Measurements from ENCODE around the gene ADCY5. TPM values are rescaled to one million over a fixed set of nuclear protein-coding genes. Genes with fewer than 3 reads are reported as not detected.

ADCY5 gene
- total RNA-seq, 2 donors from 2014 or later, result not detected

DNA sequence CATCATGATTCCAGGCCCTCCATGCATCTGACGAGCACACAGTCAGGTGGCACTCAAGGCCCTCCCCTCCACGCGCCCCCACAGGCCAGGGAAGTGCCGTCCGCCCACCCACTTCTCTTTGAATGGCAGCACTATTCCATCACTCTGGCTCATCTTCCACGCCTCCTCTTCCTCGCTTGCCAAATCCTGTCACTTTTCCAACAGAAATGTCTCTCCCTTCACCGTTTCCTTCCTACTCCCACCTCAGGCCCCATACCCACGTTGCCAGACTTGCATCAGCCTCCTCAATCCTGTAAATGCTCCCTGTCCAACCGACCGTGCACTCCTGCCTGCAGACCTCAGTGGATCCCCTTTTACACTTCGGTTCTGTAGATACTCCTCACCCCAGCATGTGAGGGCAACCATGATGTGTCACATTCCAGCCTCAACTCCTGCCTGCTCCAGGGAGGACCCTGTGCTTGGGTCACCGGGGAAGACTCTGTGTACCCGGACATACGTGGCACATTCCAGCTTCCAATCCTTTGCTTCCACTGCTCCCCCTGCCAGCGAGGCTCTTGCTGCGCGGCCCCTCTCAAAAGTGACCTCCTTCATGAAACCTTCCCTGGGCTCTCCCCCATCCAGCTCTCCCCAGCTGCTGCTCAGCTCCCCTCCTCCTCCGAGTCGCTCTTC lies 29.6 kb downstream of the ADCY5 start:
- Mint-ChIP-seq H3K27me3 (no peaks in the 10 kb centered on the region), H3K27ac (no peak overlapping the region), H3K4me1 (ENCODE audit: low read depth in 2 of 2) (no peaks in the 10 kb centered on the region), H3K9me3 (no peaks in the 10 kb centered on the region), H3K36me3 (no peaks in the 10 kb centered on the region), H3K4me3 (no peak overlapping the region)
- DNase-seq (ENCODE audit: low spot score), result no peak
- ATAC-seq, result no peak

- ATAC-seq (no peak), DNase-seq (ENCODE audit: low spot score) (no peak)
- no peaks in the 10 kb centered on the region for H3K4me1 Mint-ChIP-seq (ENCODE audit: low read depth in 2 of 2)
- H3K27ac Mint-ChIP-seq, result no peak overlapping the region
- no peaks in the 10 kb centered on the region for H3K9me3 Mint-ChIP-seq
- no peak overlapping the region for H3K4me3 Mint-ChIP-seq
- H3K27me3 Mint-ChIP-seq, result no peaks in the 10 kb centered on the region
- H3K36me3 Mint-ChIP-seq, result no peaks in the 10 kb centered on the region
Measured at GRCh38 chr3:123416647-123417046, 32.2 kb downstream of the ADCY5 start.

DNA sequence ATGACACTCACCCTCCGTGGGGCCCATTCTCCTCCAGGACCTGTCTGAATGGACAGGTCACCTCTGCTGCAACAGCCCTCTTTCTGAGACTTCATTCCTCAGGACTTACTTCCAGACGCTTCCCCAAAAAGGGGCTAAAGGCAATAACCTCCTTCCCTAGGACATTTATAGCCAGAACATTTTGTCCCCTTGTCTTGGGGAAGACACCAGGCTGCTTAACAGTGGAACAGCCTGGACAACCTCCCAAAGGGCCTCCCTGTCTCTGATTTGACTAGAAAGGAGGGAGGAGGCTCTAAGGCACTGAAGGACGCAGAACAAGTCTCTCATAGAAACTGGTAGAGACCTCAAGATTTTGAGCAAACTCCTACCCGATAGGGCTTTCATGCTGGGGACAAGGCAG lies 32.7 kb downstream of the ADCY5 start:
- Mint-ChIP-seq H3K4me1 (ENCODE audit: low read depth in 2 of 2) (no peaks in the 10 kb centered on the region), H3K4me3 (no peak overlapping the region), H3K36me3 (no peaks in the 10 kb centered on the region), H3K9me3 (no peaks in the 10 kb centered on the region), H3K27ac (no peak overlapping the region), H3K27me3 (no peaks in the 10 kb centered on the region)
- DNase-seq (ENCODE audit: low spot score), result no peak
- ATAC-seq, result no peak

DNA sequence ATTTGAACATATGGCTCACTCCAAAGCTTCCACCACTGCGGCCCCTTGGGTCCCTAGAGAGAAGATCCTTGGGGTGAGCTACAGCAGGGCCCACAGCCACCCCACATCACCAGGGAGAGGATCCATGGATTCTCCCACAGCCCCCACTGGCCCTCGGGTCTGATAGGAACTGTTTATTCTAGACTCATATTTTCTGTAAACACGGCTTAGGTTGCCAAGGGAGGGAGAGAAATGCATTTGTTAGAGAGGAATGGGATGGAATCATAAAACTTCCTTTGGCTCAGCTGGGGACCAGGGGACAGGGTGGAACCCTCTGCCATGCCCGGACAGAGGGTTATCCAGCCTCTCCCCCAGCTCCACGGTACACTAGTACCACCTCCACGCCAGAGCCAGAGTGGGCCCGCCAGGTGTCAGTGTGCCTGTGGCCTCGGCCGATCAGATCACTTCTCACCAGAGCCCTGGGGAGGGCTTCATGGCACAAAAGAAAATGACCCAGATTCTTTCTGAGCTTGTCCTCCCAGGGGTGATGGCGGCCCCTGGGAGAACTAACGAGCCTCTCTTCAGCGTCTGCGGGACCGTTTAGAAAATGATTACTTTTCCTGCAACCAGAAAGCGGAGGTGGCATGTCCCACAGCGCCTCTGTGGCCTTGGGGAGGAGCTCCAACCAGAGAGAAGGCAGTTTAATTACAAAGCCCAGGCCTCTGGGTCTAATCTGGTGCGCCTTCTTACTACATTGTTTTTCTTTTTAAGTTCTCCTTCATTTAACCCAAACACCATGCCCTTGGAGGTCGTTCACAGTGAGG lies 33.7 kb downstream of the ADCY5 start:
- ATAC-seq (no peak), DNase-seq (ENCODE audit: low spot score) (no peak)
- no peak overlapping the region for H3K27ac Mint-ChIP-seq
- H3K4me1 Mint-ChIP-seq (ENCODE audit: low read depth in 2 of 2), result no peaks in the 10 kb centered on the region
- no peak overlapping the region for H3K4me3 Mint-ChIP-seq
- no peaks in the 10 kb centered on the region for H3K36me3 Mint-ChIP-seq
- no peaks in the 10 kb centered on the region for H3K27me3 Mint-ChIP-seq
- H3K9me3 Mint-ChIP-seq, result no peaks in the 10 kb centered on the region

DNA sequence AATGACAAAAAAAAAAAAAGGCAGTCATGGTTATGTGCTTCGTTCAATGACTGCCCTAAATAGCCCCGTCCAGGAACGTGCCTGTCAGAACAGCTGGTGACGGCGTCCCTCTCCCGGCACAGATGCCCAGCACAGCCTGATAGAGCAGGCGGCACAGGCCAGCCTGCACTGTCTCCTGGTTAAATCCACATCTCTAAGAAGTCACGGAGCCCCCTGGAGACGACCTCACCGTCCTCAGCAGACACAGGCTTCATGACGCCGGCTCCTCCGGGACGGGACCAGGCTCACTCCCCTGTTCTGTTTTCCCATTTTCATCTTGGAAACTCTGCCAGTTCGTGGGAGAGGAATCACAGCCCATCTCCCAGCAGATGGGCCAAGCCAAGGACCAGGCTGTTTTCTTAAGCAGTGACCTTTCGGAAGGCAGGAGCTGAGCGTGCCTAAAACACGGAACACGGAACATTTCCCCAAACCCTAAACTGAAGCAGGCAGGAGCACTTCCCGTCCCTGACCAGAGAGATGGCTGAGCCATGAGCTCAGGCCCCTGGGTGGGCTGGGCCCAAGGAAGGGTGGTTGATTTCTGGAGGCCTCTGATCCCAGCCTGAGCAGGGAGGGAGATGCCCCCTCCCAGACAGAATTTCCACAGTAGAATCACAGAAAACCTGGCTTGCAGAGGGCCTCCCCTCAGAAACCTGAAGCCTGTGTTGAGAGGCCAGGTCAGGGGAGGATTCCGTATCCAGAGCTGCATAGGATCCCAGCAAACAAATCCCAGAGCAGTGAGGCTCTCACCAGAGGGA lies 35.9 kb downstream of the ADCY5 start:
- Mint-ChIP-seq H3K4me3 (no peak overlapping the region), H3K36me3 (no peaks in the 10 kb centered on the region), H3K4me1 (ENCODE audit: low read depth in 2 of 2) (no peaks in the 10 kb centered on the region), H3K27me3 (no peaks in the 10 kb centered on the region), H3K27ac (no peak overlapping the region), H3K9me3 (no peaks in the 10 kb centered on the region)
- DNase-seq (ENCODE audit: low spot score), result no peak
- no peak for ATAC-seq

DNA sequence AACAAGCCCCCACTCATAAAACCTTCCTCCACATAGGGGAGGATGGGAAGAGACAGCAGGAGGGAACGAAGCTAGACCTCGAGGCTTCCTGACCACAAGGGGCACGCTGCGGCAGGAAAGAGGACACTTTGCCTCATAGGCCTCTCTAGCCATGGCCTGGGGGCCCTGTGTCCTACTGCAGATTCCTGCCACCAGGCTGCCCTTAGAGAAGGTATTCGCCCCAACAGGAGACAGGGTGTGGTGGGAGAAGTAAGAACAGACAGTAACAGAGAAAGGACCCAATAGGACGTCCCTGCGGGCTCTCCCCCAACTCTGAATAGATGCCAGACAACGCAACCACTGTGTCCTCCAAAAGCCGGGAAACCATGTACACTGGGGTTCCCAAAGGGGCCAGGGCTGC lies 36.8 kb downstream of the ADCY5 start:
- no peaks in the 10 kb centered on the region for H3K4me1 Mint-ChIP-seq (ENCODE audit: low read depth in 2 of 2)
- H3K27me3 Mint-ChIP-seq, result peaks cover 0 to 3% of the 10 kb centered on the region in 2 donors
- no peaks in the 10 kb centered on the region for H3K9me3 Mint-ChIP-seq
- H3K27ac Mint-ChIP-seq, result no peak overlapping the region
- ATAC-seq, result no peak
- DNase-seq (ENCODE audit: low spot score), result no peak
- no peak overlapping the region for H3K4me3 Mint-ChIP-seq
- H3K36me3 Mint-ChIP-seq, result no peaks in the 10 kb centered on the region

- H3K36me3 Mint-ChIP-seq, result no peaks in the 10 kb centered on the region
- no peaks in the 10 kb centered on the region for H3K9me3 Mint-ChIP-seq
- no peaks in the 10 kb centered on the region for H3K4me1 Mint-ChIP-seq (ENCODE audit: low read depth in 2 of 2)
- DNase-seq (ENCODE audit: low spot score), result no peak
- peaks cover 0 to 3% of the 10 kb centered on the region in 2 donors for H3K27me3 Mint-ChIP-seq
- no peak overlapping the region for H3K4me3 Mint-ChIP-seq
- no peak overlapping the region for H3K27ac Mint-ChIP-seq
- peak in 1 of 2 donors; percentile 10 for ATAC-seq
Measured at GRCh38 chr3:123411340-123412040, 37.4 kb downstream of the ADCY5 start.

DNA sequence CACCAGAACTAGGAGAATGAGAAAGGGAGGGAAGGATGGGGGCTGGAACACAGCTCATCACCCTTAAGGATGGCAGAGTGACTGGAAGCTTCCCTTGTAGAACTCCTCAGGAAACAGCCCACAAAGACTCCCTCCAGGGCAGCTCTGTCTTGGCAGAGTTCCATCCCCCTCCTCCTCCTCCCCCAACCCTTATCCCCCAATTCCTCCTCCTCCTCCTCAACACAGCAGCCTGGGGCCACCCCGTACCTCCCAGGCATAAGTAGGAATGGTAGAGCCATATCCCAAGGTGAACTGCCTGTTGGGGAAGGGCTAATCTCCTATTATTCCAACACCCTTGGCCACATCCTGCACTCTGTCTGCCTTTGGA lies 38.8 kb downstream of the ADCY5 start:
- Mint-ChIP-seq H3K4me1 (ENCODE audit: low read depth in 2 of 2) (no peaks in the 10 kb centered on the region), H3K27me3 (peaks cover 0 to 3% of the 10 kb centered on the region in 2 donors), H3K27ac (no peak overlapping the region), H3K4me3 (no peak overlapping the region), H3K36me3 (no peaks in the 10 kb centered on the region), H3K9me3 (no peaks in the 10 kb centered on the region)
- ATAC-seq (no peak), DNase-seq (ENCODE audit: low spot score) (no peak)

DNA sequence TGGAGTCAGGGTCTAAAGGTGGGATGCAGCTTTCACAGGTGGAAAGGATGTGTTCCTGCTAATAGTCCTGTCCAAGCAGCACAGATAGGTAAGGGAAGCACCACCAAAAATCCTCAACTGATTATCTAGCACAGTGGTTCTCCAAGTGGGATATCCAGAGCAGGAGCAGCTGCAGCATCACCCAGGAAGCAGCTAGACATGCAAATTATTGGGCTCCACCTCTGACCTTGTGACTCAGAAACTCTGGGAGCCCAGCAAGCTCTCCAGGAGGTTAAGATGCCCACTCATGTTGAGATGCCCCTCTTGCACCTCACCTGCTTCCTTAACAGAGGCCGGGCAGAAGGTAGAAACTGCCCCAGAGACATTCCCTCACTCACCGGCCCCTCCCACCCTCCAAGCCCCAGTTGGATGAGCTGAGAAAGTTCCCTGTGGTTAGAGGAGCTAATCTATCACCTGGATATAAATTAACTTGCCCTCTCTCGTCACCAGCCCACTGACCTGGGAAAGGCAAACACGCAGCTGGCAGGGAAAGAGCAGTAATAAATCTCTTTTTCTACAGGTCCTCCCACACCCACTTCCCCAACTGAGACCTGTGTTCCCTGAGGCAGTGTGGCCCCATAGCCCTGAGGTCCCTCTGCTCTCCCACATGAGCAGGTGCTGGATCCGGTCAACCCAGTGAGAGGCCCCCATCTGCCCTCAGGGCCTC lies 39.3 kb downstream of the ADCY5 start:
- H3K27me3 Mint-ChIP-seq, result peaks cover 0 to 3% of the 10 kb centered on the region in 2 donors
- H3K36me3 Mint-ChIP-seq, result no peaks in the 10 kb centered on the region
- H3K27ac Mint-ChIP-seq, result no peak overlapping the region
- no peaks in the 10 kb centered on the region for H3K9me3 Mint-ChIP-seq
- no peaks in the 10 kb centered on the region for H3K4me1 Mint-ChIP-seq (ENCODE audit: low read depth in 2 of 2)
- ATAC-seq, result no peak
- DNase-seq (ENCODE audit: low spot score), result no peak
- H3K4me3 Mint-ChIP-seq, result no peak overlapping the region

GRCh38 chr3:123406598-123406997 lies 42.3 kb downstream of the ADCY5 start:
- H3K36me3 Mint-ChIP-seq, result no peaks in the 10 kb centered on the region
- H3K4me1 Mint-ChIP-seq (ENCODE audit: low read depth in 2 of 2), result no peaks in the 10 kb centered on the region
- ATAC-seq, result no peak
- H3K9me3 Mint-ChIP-seq, result no peaks in the 10 kb centered on the region
- no peak overlapping the region for H3K4me3 Mint-ChIP-seq
- no peak overlapping the region for H3K27ac Mint-ChIP-seq
- DNase-seq (ENCODE audit: low spot score), result no peak
- peaks cover 0 to 3% of the 10 kb centered on the region in 2 donors for H3K27me3 Mint-ChIP-seq

GRCh38 chr3:123405936-123406510 lies 42.9 kb downstream of the ADCY5 start:
- no peaks in the 10 kb centered on the region for H3K9me3 Mint-ChIP-seq
- ATAC-seq (no peak), DNase-seq (ENCODE audit: low spot score) (no peak)
- no peaks in the 10 kb centered on the region for H3K4me1 Mint-ChIP-seq (ENCODE audit: low read depth in 2 of 2)
- peaks cover 0 to 3% of the 10 kb centered on the region in 2 donors for H3K27me3 Mint-ChIP-seq
- no peak overlapping the region for H3K4me3 Mint-ChIP-seq
- no peak overlapping the region for H3K27ac Mint-ChIP-seq
- H3K36me3 Mint-ChIP-seq, result no peaks in the 10 kb centered on the region

GRCh38 chr3:123405021-123405420 lies 43.9 kb downstream of the ADCY5 start:
- Mint-ChIP-seq H3K27me3 (peaks cover 0 to 3% of the 10 kb centered on the region in 2 donors), H3K9me3 (no peaks in the 10 kb centered on the region), H3K4me1 (ENCODE audit: low read depth in 2 of 2) (no peaks in the 10 kb centered on the region)

DNA sequence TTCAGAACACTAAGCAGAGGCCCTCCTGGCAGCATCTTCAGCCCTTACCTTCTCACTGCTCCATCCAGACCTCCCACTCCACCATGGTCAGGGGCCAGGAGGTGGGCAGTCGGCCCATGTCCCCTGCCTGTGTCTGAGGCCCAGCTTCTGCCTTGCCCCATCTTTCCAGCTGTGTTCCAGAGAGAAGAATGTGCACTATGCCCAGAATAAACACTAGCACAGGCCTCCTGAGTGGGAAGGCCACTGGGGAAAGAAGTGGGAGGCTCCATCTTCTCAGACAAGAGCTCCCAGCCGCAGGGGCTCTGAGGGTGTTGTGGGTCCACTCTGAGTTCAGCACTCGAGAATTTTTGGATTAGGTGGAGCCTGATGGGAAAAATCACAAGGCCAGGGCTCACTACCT lies 44.5 kb downstream of the ADCY5 start:
- peak in 1 of 2 donors; percentile 26 for ATAC-seq
- Mint-ChIP-seq H3K36me3 (no peaks in the 10 kb centered on the region), H3K27me3 (peaks cover 0 to 3% of the 10 kb centered on the region in 2 donors), H3K4me1 (ENCODE audit: low read depth in 2 of 2) (no peaks in the 10 kb centered on the region), H3K27ac (no peak overlapping the region), H3K4me3 (no peak overlapping the region), H3K9me3 (no peaks in the 10 kb centered on the region)
- DNase-seq (ENCODE audit: low spot score), result no peak

More at GRCh38 chr3:123405021-123405420, 43.9 kb downstream of the ADCY5 start:
- Mint-ChIP-seq H3K4me3 (no peak overlapping the region), H3K36me3 (no peaks in the 10 kb centered on the region), H3K27ac (no peak overlapping the region)
- DNase-seq (ENCODE audit: low spot score), result no peak
- no peak for ATAC-seq
